ENCODE results near the gene SLC25A46. TPM values are rescaled to one million over a fixed set of nuclear protein-coding genes. Genes with fewer than 3 reads are reported as not detected.

The SLC25A46 gene
- total and polyA plus RNA-seq, 2 experiments from 2014 or later, result 14.1 to 33.1 TPM

DNA sequence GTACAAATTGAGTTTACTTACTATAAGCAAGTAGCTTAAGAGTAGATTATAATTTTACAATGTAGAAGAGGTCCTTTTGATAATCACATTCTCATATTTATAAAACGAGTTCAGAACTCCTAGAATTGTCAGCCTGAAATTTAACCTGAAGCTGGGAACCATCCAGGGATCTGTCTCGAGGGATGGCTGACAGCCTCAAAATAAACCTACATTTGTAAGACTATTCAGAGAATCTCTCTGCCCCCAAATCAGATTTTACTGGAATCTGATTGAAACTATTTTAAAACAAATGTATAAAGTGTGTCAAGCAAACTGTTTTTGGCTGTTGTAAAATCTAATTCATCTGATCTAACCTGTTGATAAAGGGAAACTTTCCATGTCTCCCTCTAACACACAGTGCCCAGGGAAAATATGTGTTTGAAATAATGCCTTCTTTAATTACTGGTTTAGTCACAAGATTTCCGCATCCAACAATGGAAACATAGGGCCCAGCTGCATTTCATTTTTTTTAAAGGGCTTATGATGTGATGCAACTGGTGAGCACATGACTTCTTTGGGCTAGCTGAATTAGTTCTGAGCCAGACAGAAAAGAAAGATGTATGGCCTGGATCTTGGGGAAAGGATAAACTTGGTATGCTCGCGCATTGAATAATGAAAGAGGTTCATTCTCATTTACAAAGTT, 30.3 kb downstream of the SLC25A46 start (continued):
- TF ChIP-seq, protein P1, sequence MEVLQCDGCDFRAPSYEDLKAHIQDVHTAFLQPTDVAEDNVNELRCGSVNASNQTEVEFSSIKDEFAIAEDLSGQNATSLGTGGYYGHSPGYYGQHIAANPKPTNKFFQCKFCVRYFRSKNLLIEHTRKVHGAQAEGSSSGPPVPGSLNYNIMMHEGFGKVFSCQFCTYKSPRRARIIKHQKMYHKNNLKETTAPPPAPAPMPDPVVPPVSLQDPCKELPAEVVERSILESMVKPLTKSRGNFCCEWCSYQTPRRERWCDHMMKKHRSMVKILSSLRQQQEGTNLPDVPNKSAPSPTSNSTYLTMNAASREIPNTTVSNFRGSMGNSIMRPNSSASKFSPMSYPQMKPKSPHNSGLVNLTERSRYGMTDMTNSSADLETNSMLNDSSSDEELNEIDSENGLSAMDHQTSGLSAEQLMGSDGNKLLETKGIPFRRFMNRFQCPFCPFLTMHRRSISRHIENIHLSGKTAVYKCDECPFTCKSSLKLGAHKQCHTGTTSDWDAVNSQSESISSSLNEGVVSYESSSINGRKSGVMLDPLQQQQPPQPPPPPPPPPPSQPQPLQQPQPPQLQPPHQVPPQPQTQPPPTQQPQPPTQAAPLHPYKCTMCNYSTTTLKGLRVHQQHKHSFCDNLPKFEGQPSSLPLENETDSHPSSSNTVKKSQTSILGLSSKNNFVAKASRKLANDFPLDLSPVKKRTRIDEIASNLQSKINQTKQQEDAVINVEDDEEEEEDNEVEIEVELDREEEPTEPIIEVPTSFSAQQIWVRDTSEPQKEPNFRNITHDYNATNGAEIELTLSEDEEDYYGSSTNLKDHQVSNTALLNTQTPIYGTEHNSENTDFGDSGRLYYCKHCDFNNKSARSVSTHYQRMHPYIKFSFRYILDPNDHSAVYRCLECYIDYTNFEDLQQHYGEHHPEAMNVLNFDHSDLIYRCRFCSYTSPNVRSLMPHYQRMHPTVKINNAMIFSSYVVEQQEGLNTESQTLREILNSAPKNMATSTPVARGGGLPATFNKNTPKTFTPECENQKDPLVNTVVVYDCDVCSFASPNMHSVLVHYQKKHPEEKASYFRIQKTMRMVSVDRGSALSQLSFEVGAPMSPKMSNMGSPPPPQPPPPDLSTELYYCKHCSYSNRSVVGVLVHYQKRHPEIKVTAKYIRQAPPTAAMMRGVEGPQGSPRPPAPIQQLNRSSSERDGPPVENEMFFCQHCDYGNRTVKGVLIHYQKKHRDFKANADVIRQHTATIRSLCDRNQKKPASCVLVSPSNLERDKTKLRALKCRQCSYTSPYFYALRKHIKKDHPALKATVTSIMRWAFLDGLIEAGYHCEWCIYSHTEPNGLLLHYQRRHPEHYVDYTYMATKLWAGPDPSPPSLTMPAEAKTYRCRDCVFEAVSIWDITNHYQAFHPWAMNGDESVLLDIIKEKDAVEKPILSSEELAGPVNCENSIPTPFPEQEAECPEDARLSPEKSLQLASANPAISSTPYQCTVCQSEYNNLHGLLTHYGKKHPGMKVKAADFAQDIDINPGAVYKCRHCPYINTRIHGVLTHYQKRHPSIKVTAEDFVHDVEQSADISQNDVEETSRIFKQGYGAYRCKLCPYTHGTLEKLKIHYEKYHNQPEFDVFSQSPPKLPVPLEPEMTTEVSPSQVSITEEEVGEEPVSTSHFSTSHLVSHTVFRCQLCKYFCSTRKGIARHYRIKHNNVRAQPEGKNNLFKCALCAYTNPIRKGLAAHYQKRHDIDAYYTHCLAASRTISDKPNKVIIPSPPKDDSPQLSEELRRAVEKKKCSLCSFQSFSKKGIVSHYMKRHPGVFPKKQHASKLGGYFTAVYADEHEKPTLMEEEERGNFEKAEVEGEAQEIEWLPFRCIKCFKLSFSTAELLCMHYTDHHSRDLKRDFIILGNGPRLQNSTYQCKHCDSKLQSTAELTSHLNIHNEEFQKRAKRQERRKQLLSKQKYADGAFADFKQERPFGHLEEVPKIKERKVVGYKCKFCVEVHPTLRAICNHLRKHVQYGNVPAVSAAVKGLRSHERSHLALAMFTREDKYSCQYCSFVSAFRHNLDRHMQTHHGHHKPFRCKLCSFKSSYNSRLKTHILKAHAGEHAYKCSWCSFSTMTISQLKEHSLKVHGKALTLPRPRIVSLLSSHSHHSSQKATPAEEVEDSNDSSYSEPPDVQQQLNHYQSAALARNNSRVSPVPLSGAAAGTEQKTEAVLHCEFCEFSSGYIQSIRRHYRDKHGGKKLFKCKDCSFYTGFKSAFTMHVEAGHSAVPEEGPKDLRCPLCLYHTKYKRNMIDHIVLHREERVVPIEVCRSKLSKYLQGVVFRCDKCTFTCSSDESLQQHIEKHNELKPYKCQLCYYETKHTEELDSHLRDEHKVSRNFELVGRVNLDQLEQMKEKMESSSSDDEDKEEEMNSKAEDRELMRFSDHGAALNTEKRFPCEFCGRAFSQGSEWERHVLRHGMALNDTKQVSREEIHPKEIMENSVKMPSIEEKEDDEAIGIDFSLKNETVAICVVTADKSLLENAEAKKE (CRISPR knock-in tag; IDR thresholded peaks at IDR 0.05), result no peak
- TF ChIP-seq ZNF331 (CRISPR knock-in tag; IDR thresholded peaks at IDR 0.05; ENCODE audit: low read depth) (no peak), STAT1 (IDR thresholded peaks at IDR 0.05; ENCODE audit: unreplicated experiment) (no peak), EZH2 (IDR thresholded peaks at IDR 0.05; ENCODE audit: low read depth, unreplicated experiment) (no peak)
- TF ChIP-seq, protein P2, sequence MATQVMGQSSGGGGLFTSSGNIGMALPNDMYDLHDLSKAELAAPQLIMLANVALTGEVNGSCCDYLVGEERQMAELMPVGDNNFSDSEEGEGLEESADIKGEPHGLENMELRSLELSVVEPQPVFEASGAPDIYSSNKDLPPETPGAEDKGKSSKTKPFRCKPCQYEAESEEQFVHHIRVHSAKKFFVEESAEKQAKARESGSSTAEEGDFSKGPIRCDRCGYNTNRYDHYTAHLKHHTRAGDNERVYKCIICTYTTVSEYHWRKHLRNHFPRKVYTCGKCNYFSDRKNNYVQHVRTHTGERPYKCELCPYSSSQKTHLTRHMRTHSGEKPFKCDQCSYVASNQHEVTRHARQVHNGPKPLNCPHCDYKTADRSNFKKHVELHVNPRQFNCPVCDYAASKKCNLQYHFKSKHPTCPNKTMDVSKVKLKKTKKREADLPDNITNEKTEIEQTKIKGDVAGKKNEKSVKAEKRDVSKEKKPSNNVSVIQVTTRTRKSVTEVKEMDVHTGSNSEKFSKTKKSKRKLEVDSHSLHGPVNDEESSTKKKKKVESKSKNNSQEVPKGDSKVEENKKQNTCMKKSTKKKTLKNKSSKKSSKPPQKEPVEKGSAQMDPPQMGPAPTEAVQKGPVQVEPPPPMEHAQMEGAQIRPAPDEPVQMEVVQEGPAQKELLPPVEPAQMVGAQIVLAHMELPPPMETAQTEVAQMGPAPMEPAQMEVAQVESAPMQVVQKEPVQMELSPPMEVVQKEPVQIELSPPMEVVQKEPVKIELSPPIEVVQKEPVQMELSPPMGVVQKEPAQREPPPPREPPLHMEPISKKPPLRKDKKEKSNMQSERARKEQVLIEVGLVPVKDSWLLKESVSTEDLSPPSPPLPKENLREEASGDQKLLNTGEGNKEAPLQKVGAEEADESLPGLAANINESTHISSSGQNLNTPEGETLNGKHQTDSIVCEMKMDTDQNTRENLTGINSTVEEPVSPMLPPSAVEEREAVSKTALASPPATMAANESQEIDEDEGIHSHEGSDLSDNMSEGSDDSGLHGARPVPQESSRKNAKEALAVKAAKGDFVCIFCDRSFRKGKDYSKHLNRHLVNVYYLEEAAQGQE (IDR thresholded peaks at IDR 0.05; ENCODE audit: unreplicated experiment), result no peak
